AG09309 (cell line): ENCODE measurements around the gene DNASE2B.

Experiments used
- DNase-seq: peaks from one replicate; pipeline ENCODE4 v3.0.0-alpha.2; 2010; ENCODE audit warnings: low read depth
- H3K4me3 ChIP-seq: 2 replicates; pipeline ENCODE4 v1.5.1; 2011; ENCODE audit warnings: mild to moderate bottlenecking, low read depth, low read length, moderate library complexity; ENCODE audit not compliant: control insufficient read depth
- CTCF ChIP-seq: IDR thresholded peaks from 2 replicates; pipeline ENCODE4 v1.5.1; 2011; ENCODE audit warnings: mild to moderate bottlenecking, low read depth, low read length, inconsistent platforms; ENCODE audit not compliant: insufficient read depth, control insufficient read depth; ENCODE audit errors: missing control alignments

Gene DNASE2B

GRCh38 chr1:84402060-84402459 lies 3.8 kb downstream of the DNASE2B start:
- DNase-seq: no peak
- no peak for TF ChIP-seq CTCF

GRCh38 chr1:84402501-84402900 lies 4.2 kb downstream of the DNASE2B start:
- TF ChIP-seq CTCF: no peak
- no peak for DNase-seq
- H3K4me3 ChIP-seq: no peak overlapping the region

More at GRCh38 chr1:84402060-84402459, 3.8 kb downstream of the DNASE2B start:
- H3K4me3 ChIP-seq: no peak overlapping the region

- no peak for TF ChIP-seq CTCF
- H3K4me3 ChIP-seq: no peak overlapping the region
- no peak for DNase-seq
Observed at GRCh38 chr1:84403347-84403746, 5.1 kb downstream of the DNASE2B start.

GRCh38 chr1:84406346-84406861 lies 8.1 kb downstream of the DNASE2B start:
- no peak for TF ChIP-seq CTCF
- DNase-seq: no peak
- no peak overlapping the region for H3K4me3 ChIP-seq

GRCh38 chr1:84407524-84407923 lies 9.2 kb downstream of the DNASE2B start:
- DNase-seq: no peak
- TF ChIP-seq CTCF: no peak

GRCh38 chr1:84407958-84408422 lies 9.7 kb downstream of the DNASE2B start:
- H3K4me3 ChIP-seq: no peak overlapping the region
- no peak for TF ChIP-seq CTCF
- no peak for DNase-seq

More at GRCh38 chr1:84407524-84407923, 9.2 kb downstream of the DNASE2B start:
- H3K4me3 ChIP-seq: no peak overlapping the region

- DNase-seq: no peak
- TF ChIP-seq CTCF: no peak
- no peak overlapping the region for H3K4me3 ChIP-seq
Observed at GRCh38 chr1:84409888-84410287, 11.6 kb downstream of the DNASE2B start.
